ENCODE measurements around the gene PARVB. TPM values are rescaled to one million over a fixed set of nuclear protein-coding genes. Genes with fewer than 3 reads are reported as not detected.

PARVB gene
- polyA plus RNA-seq, 4 donors: 0.45 to 16.5 (median 7.5) TPM

DNA sequence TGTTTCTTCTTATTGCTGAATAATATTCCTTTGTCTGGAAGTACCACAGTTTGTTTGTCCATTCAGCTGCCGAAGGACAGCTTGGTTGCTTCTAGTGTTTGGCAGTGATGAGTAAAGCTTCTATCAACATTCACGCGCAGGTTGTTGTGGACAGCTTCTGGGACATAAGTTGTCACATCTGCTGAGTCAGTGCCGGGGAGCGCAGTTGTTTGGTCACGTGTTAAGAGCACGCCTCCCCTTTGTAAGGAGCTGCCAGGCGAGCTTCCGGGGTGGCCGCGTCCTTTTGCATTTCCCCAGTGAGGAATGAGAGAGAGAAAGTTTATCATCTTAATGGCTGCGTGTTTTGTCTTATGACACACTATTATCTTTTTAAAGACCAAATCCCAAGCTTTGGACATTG is 38.6 kb upstream of the PARVB start:
- Histone ChIP-seq H3K4me3 (ENCODE audit: low read depth in 1 of 3, low read length in 3 of 3) (no peak overlapping the region), H3K9me3 (ENCODE audit: control insufficient read depth in 2 of 2, insufficient read depth in 1 of 2, low read depth in 1 of 2, low read length in 1 of 2) (no peaks in the 10 kb centered on the region), H3K36me3 (ENCODE audit: control insufficient read depth in 3 of 3, insufficient read depth in 2 of 3, low read depth in 1 of 3, low read length in 3 of 3) (peaks cover 20 to 33% (median 28%) of the 10 kb centered on the region in 3 donors), H3K4me1 (ENCODE audit: control insufficient read depth in 3 of 3, insufficient read depth in 2 of 3, low read depth in 1 of 3, low read length in 2 of 3) (no peaks in the 10 kb centered on the region), H3K27me3 (ENCODE audit: control insufficient read depth in 3 of 3, insufficient read depth in 3 of 3, low read length in 3 of 3) (no peaks in the 10 kb centered on the region), H3K27ac (ENCODE audit: low read depth in 1 of 3, low read length in 2 of 3) (no peak overlapping the region)
- FAIRE-seq (no peak), DNase-seq (no peak)
- 85 to 93% (median 86%) methylated on average over 12 of the region's 12 CpGs for WGBS, 3 donors

DNA sequence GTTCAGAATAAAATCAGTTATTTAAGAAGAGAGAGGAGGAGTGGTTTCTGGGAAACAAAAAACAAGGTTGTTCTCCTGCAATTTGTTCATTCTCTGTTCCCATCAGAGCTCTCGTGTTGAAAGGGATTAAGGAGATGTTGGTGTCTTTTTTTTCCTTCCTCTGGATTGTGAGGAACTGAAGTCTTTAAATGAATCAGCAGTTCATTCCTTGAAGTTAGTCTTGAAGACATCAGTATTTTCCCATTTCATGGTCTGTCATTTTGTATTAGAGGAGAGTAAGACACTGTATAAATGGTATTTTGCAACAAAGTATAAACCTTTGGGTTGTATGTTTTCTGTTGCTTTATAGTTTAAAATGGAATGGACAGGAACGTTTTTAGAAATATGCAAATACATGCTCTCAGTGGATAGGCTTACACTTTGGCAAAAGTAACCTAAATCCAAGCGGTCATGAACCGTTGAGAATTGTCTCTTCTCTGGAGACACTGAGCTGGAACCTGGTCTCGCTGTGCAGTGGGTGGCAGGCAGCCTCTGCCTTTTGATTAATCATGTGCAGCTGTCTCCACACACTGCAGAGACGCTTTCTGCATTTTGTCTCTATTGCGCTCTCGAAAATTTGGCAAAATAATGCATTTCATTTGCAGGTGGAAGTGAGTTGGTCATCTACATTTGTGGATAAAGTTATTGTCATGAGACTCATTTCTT is 35.8 kb upstream of the PARVB start:
- 77 to 91% (median 90%) methylated on average over 8 of the region's 8 CpGs for WGBS, 3 donors
- H3K4me3 ChIP-seq (ENCODE audit: low read depth in 1 of 3, low read length in 3 of 3): no peak overlapping the region
- H3K9me3 ChIP-seq (ENCODE audit: control insufficient read depth in 2 of 2, insufficient read depth in 1 of 2, low read depth in 1 of 2, low read length in 1 of 2): no peaks in the 10 kb centered on the region
- H3K27me3 ChIP-seq (ENCODE audit: control insufficient read depth in 3 of 3, insufficient read depth in 3 of 3, low read length in 3 of 3): no peaks in the 10 kb centered on the region
- H3K36me3 ChIP-seq (ENCODE audit: control insufficient read depth in 3 of 3, insufficient read depth in 2 of 3, low read depth in 1 of 3, low read length in 3 of 3): peaks cover 14 to 40% (median 39%) of the 10 kb centered on the region in 3 donors
- no peak for FAIRE-seq
- no peak overlapping the region for H3K27ac ChIP-seq (ENCODE audit: low read depth in 1 of 3, low read length in 2 of 3)
- no peak for DNase-seq
- no peaks in the 10 kb centered on the region for H3K4me1 ChIP-seq (ENCODE audit: control insufficient read depth in 3 of 3, insufficient read depth in 2 of 3, low read depth in 1 of 3, low read length in 2 of 3)

DNA sequence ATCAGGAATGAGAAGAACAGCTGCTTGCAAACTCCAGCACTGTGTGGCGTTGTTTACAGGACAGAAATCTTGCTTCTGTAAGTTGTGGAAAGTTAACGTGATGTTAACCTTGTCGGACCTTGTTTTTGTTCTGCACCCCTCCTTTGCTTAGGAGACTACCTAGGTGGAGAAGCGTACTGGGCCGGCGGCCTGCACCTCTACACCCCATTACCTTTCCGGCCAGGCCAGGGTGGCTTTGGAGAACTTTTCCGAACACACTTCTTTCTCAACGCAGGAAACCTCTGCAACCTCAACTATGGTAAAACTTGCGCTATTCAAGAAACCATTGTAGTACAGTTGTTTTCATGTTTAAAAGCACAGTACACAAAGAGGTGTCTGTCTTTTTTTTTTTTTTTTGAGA is 35.1 kb upstream of the PARVB start:
- WGBS, 3 donors: 94 to 96% (median 96%) methylated on average over 10 of the region's 10 CpGs

DNA sequence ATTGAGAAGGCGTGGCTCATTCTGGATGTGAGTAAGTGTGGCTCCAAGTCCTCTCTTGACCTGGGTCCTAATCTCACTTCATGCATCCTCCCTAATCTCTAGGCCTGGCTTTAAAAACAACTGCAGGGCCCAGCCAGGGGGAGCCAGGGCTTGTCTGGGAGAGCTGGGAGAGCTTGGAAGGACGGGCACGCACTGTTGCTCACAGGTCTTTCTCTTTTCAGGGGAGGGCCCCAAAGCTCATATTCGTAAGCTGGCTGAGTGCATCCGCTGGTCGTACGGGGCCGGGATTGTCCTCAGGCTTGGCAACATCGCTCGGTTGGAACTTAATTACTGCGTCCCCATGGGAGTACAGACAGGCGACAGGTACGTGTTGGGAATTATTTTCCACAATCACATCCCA is 34.1 kb upstream of the PARVB start:
- Histone ChIP-seq H3K36me3 (ENCODE audit: control insufficient read depth in 3 of 3, insufficient read depth in 2 of 3, low read depth in 1 of 3, low read length in 3 of 3) (peaks cover 14 to 50% (median 29%) of the 10 kb centered on the region in 3 donors), H3K9me3 (ENCODE audit: control insufficient read depth in 2 of 2, insufficient read depth in 1 of 2, low read depth in 1 of 2, low read length in 1 of 2) (no peaks in the 10 kb centered on the region), H3K27ac (ENCODE audit: low read depth in 1 of 3, low read length in 2 of 3) (no peak overlapping the region), H3K4me1 (ENCODE audit: control insufficient read depth in 3 of 3, insufficient read depth in 2 of 3, low read depth in 1 of 3, low read length in 2 of 3) (no peaks in the 10 kb centered on the region), H3K4me3 (ENCODE audit: low read depth in 1 of 3, low read length in 3 of 3) (no peak overlapping the region), H3K27me3 (ENCODE audit: control insufficient read depth in 3 of 3, insufficient read depth in 3 of 3, low read length in 3 of 3) (no peaks in the 10 kb centered on the region)
- FAIRE-seq (no peak), DNase-seq (no peak)
- 89 to 95% (median 92%) methylated on average over 13 of the region's 13 CpGs for WGBS, 3 donors

More for the DNA sequence above, 35.1 kb upstream of the PARVB start:
- FAIRE-seq: no peak
- H3K27me3 ChIP-seq (ENCODE audit: control insufficient read depth in 3 of 3, insufficient read depth in 3 of 3, low read length in 3 of 3): no peaks in the 10 kb centered on the region
- no peak overlapping the region for H3K27ac ChIP-seq (ENCODE audit: low read depth in 1 of 3, low read length in 2 of 3)
- H3K4me3 ChIP-seq (ENCODE audit: low read depth in 1 of 3, low read length in 3 of 3): no peak overlapping the region
- H3K9me3 ChIP-seq (ENCODE audit: control insufficient read depth in 2 of 2, insufficient read depth in 1 of 2, low read depth in 1 of 2, low read length in 1 of 2): no peaks in the 10 kb centered on the region
- peaks cover 14 to 42% (median 32%) of the 10 kb centered on the region in 3 donors for H3K36me3 ChIP-seq (ENCODE audit: control insufficient read depth in 3 of 3, insufficient read depth in 2 of 3, low read depth in 1 of 3, low read length in 3 of 3)
- no peak for DNase-seq
- H3K4me1 ChIP-seq (ENCODE audit: control insufficient read depth in 3 of 3, insufficient read depth in 2 of 3, low read depth in 1 of 3, low read length in 2 of 3): no peaks in the 10 kb centered on the region

DNA sequence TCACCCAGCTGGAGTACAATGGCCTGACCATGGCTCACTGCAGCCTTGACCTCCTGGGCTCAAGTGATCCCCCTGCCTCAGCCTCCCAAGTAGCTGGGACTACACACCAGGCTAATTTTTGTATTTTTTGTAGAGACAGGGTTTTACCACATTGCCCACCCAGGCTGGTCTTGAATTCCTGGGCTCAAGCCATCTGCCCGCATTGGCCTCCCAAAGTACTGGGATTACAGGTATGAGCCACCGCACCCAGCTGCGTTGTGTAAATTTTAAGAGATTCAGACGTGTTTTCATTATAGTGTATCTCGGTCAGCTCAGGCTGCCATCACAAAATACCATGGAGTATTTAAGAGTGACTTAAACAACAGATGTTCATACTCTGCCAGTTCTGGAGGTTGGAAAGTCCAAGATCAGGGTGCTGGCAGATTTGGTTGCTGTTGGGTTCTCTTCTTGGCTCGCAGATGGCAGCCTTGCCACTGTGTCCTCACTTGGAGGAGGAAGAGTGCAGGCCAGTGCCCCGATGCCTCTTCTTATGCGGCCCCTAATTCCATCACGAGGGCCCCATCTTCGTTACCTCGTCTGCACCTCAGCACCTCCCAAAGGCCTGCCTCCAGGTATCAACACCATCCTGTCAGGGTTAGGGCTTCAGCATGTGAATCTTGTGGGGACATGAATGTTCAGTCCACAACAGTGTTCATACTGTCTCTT is 32.6 kb upstream of the PARVB start:
- H3K36me3 ChIP-seq (ENCODE audit: control insufficient read depth in 3 of 3, insufficient read depth in 2 of 3, low read depth in 1 of 3, low read length in 3 of 3): peaks cover 19 to 59% (median 27%) of the 10 kb centered on the region in 3 donors
- 93 to 95% (median 95%) methylated on average over 11 of the region's 11 CpGs for WGBS, 3 donors
- H3K4me1 ChIP-seq (ENCODE audit: control insufficient read depth in 3 of 3, insufficient read depth in 2 of 3, low read depth in 1 of 3, low read length in 2 of 3): no peaks in the 10 kb centered on the region
- DNase-seq: no peak
- no peak for FAIRE-seq
- H3K27ac ChIP-seq (ENCODE audit: low read depth in 1 of 3, low read length in 2 of 3): no peak overlapping the region
- H3K27me3 ChIP-seq (ENCODE audit: control insufficient read depth in 3 of 3, insufficient read depth in 3 of 3, low read length in 3 of 3): no peaks in the 10 kb centered on the region
- H3K4me3 ChIP-seq (ENCODE audit: low read depth in 1 of 3, low read length in 3 of 3): no peak overlapping the region
- no peaks in the 10 kb centered on the region for H3K9me3 ChIP-seq (ENCODE audit: control insufficient read depth in 2 of 2, insufficient read depth in 1 of 2, low read depth in 1 of 2, low read length in 1 of 2)

DNA sequence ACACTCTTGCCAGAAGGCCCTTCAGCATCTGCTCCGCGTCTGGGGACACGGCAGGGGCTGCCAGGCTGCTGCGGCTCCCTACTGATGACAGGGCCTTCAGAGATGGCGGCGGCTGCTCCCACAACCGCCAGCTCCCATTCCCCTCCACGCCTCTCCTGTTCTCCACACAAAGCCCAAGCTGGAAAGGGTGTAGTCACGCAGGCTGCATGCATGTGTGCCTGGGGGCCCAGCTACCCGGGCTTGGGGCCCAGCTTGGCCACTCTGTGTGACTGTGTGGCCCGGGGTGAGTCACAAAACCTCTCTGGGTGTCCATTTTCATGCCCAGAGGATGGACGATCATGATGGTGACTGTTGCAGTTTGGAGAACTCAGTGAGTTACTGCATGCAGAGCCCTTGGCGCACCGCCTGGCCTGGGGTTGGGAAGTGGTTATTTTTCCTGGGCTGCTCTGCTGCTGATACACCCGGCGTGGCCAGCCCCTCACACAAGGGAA is 31.7 kb upstream of the PARVB start:
- no peak for FAIRE-seq
- Histone ChIP-seq H3K4me1 (ENCODE audit: control insufficient read depth in 3 of 3, insufficient read depth in 2 of 3, low read depth in 1 of 3, low read length in 2 of 3) (no peaks in the 10 kb centered on the region), H3K4me3 (ENCODE audit: low read depth in 1 of 3, low read length in 3 of 3) (no peak overlapping the region), H3K27ac (ENCODE audit: low read depth in 1 of 3, low read length in 2 of 3) (no peak overlapping the region), H3K36me3 (ENCODE audit: control insufficient read depth in 3 of 3, insufficient read depth in 2 of 3, low read depth in 1 of 3, low read length in 3 of 3) (peaks cover 19 to 66% (median 26%) of the 10 kb centered on the region in 3 donors), H3K9me3 (ENCODE audit: control insufficient read depth in 2 of 2, insufficient read depth in 1 of 2, low read depth in 1 of 2, low read length in 1 of 2) (no peaks in the 10 kb centered on the region), H3K27me3 (ENCODE audit: control insufficient read depth in 3 of 3, insufficient read depth in 3 of 3, low read length in 3 of 3) (no peaks in the 10 kb centered on the region)
- 85 to 88% (median 86%) methylated on average over 16 of the region's 16 CpGs for WGBS, 3 donors
- DNase-seq: no peak

DNA sequence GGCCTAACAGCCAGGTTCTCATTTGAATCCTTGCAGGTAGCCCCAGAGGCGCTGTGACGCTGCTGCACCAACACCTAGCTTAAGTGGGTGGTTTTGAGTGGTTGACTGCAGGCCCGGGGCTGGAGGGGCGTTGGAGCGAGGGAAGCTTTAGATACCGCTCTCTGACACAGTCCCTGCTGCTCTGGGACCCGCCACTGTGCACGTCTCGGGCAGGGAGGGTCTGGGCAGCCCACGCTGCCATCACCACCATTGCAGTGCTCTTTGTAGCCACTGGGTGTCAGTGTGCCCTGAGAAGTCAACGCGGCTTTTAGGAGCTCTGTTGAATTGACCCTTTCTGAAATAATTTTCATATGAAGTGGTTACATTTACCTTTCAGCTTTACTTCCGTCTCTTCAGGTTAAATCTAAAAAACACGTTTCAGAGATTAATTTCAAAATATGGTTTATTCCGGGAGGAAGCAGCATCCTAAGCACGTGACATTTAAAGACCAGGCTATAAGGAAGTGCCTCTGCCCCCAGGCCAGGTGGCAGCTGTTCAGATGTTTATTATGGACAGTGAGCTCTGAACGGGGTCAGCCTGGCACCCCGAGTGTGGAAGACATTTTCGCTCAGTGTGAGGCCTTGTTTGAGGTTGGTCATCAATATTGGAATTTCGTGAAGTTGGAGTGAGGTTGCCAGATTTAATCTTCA is 30.9 kb upstream of the PARVB start:
- peaks cover 19 to 70% (median 26%) of the 10 kb centered on the region in 3 donors for H3K36me3 ChIP-seq (ENCODE audit: control insufficient read depth in 3 of 3, insufficient read depth in 2 of 3, low read depth in 1 of 3, low read length in 3 of 3)
- WGBS, 3 donors: 30 to 43% (median 41%) methylated on average over 20 of the region's 20 CpGs

DNA sequence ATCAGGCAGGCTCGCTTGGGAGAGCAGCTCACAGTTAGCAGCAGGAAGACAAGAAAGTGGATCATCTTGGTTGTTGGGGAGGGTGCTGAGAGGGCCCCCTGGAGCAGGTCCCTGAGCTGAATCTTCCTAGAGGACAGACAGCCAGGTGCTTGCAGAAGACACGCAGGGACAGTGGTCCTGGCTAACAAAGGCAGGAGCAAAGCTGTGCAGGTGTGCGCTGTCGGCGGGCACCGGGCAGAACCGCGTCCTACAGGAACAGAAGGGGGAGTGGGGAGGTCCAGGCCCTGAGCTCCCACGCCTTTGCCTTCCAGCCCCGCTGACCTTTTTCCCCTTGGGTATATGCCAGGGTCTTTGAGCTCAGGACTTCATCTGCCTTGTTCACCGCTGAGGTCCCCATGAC is 30.1 kb upstream of the PARVB start:
- Histone ChIP-seq H3K4me3 (ENCODE audit: low read depth in 1 of 3, low read length in 3 of 3) (no peak overlapping the region), H3K4me1 (ENCODE audit: control insufficient read depth in 3 of 3, insufficient read depth in 2 of 3, low read depth in 1 of 3, low read length in 2 of 3) (no peaks in the 10 kb centered on the region), H3K27ac (ENCODE audit: low read depth in 1 of 3, low read length in 2 of 3) (no peak overlapping the region), H3K36me3 (ENCODE audit: control insufficient read depth in 3 of 3, insufficient read depth in 2 of 3, low read depth in 1 of 3, low read length in 3 of 3) (peaks cover 14 to 73% (median 21%) of the 10 kb centered on the region in 3 donors), H3K27me3 (ENCODE audit: control insufficient read depth in 3 of 3, insufficient read depth in 3 of 3, low read length in 3 of 3) (no peaks in the 10 kb centered on the region), H3K9me3 (ENCODE audit: control insufficient read depth in 2 of 2, insufficient read depth in 1 of 2, low read depth in 1 of 2, low read length in 1 of 2) (no peaks in the 10 kb centered on the region)
- 93 to 95% (median 94%) methylated on average over 11 of the region's 11 CpGs for WGBS, 3 donors
- DNase-seq: no peak
- FAIRE-seq: no peak

More for the DNA sequence above, 30.9 kb upstream of the PARVB start:
- H3K9me3 ChIP-seq (ENCODE audit: control insufficient read depth in 2 of 2, insufficient read depth in 1 of 2, low read depth in 1 of 2, low read length in 1 of 2): no peaks in the 10 kb centered on the region
- no peak overlapping the region for H3K27ac ChIP-seq (ENCODE audit: low read depth in 1 of 3, low read length in 2 of 3)
- no peaks in the 10 kb centered on the region for H3K27me3 ChIP-seq (ENCODE audit: control insufficient read depth in 3 of 3, insufficient read depth in 3 of 3, low read length in 3 of 3)
- no peaks in the 10 kb centered on the region for H3K4me1 ChIP-seq (ENCODE audit: control insufficient read depth in 3 of 3, insufficient read depth in 2 of 3, low read depth in 1 of 3, low read length in 2 of 3)
- DNase-seq (peak; percentile 38 to 50), FAIRE-seq (no peak)
- no peak overlapping the region for H3K4me3 ChIP-seq (ENCODE audit: low read depth in 1 of 3, low read length in 3 of 3)
